HCT116 (cell line): ENCODE measurements around the gene STAT4.

Source experiments
- CTCF ChIP-seq, 3 experiments: fragments of 200-600 bp in 1 of 3; sonication (generic) in 1 of 3; IDR thresholded peaks in 2 of 3; conservative IDR thresholded peaks in 1 of 3; 2 replicates each; pipeline ENCODE4 v1.5.1; 2012 to 2017; ENCODE audit warnings: low read depth in 2 of 3, low read length in 2 of 3, antibody characterized with exemption in 1 of 3, borderline replicate concordance in 1 of 3, control low read depth in 1 of 3, mild to moderate bottlenecking in 1 of 3, mixed read lengths in 1 of 3, mixed run types in 1 of 3, moderate library complexity in 1 of 3; ENCODE audit not compliant: insufficient read depth in 1 of 3
- ELF1 ChIP-seq: IDR thresholded peaks from 2 replicates; pipeline ENCODE4 v1.6.1; 2012; ENCODE audit warnings: low read depth, borderline replicate concordance
- POLR2A ChIP-seq: IDR thresholded peaks from 2 replicates; pipeline ENCODE4 v1.7.0; 2011; ENCODE audit warnings: borderline replicate concordance; ENCODE audit not compliant: insufficient read depth, insufficient read length; ENCODE audit errors: extremely low read depth
- POLR2AphosphoS5 ChIP-seq: IDR thresholded peaks from 2 replicates; pipeline ENCODE4 v1.6.1; 2011; ENCODE audit warnings: mild to moderate bottlenecking, low read depth, low read length, moderate library complexity
- SIN3A ChIP-seq: IDR thresholded peaks from 2 replicates; pipeline ENCODE4 v1.6.1; 2012; ENCODE audit warnings: low read depth
- TCF7L2 ChIP-seq: IDR thresholded peaks from 2 replicates; pipeline ENCODE4 v1.7.0; 2011; ENCODE audit warnings: borderline replicate concordance, inconsistent platforms; ENCODE audit not compliant: insufficient read depth, insufficient read length; ENCODE audit errors: extremely low read depth
- ZNF274 ChIP-seq: fragments of 200-500 bp; sonication (Bioruptor generic); IDR thresholded peaks from 2 replicates; pipeline ENCODE4 v1.6.1; 2014; ENCODE audit warnings: mild to moderate bottlenecking, low read depth, low read length, inconsistent platforms
- TF ChIP-seq, protein P1 (sequence below): IDR thresholded peaks from 2 replicates; pipeline ENCODE4 v1.6.1; 2011; ENCODE audit warnings: mild to moderate bottlenecking, low read length, moderate library complexity; ENCODE audit not compliant: insufficient replicate concordance; ENCODE audit errors: extremely low read depth

DNA sequence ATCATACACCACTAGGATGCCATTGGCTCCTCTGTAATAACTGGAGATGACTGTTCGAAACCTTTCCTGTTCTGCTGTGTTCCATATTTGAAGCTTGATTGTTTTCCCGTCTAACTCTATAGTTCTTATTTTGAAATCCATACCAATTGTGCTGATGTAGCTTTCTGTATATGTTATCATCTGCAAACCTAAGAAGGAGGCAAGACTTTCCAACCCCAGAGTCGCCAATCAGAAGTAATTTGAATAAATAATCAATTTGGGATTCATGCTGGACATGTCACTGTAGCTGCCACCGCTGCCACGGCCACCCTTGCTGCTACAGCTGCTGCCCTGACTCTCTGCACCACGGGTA, 157.5 kb downstream of the STAT4 start:
- TF ChIP-seq POLR2A = no peak
- TF ChIP-seq TCF7L2 = no peak
- no peak for TF ChIP-seq SIN3A
- no peak for TF ChIP-seq CTCF (IDR thresholded peaks at IDR 0.05 in 2 of 3, conservative IDR thresholded peaks at IDR 0.05 in 1 of 3; ENCODE audit: borderline replicate concordance in 1 of 3, insufficient read depth in 1 of 3, low read depth in 2 of 3, low read length in 2 of 3)
- no peak for TF ChIP-seq ELF1
- TF ChIP-seq, protein P1, sequence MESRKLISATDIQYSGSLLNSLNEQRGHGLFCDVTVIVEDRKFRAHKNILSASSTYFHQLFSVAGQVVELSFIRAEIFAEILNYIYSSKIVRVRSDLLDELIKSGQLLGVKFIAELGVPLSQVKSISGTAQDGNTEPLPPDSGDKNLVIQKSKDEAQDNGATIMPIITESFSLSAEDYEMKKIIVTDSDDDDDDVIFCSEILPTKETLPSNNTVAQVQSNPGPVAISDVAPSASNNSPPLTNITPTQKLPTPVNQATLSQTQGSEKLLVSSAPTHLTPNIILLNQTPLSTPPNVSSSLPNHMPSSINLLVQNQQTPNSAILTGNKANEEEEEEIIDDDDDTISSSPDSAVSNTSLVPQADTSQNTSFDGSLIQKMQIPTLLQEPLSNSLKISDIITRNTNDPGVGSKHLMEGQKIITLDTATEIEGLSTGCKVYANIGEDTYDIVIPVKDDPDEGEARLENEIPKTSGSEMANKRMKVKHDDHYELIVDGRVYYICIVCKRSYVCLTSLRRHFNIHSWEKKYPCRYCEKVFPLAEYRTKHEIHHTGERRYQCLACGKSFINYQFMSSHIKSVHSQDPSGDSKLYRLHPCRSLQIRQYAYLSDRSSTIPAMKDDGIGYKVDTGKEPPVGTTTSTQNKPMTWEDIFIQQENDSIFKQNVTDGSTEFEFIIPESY = no peak
- TF ChIP-seq ZNF274 = no peak
- no peak for TF ChIP-seq POLR2AphosphoS5
